Ovary (tissue), 9 donors: Measurements from ENCODE around the gene PABPC1L. TPM values are rescaled to one million over a fixed set of nuclear protein-coding genes. Genes with fewer than 3 reads are reported as not detected.

Experiments used
- DNase-seq, 5 donors: peaks; one replicate each; pipeline ENCODE4 v3.0.0-alpha.2; 2019 to 2020
- H3K27ac ChIP-seq, 2 donors: fragments of 200-600 bp; one replicate each; pipeline versions ENCODE4 v1.5.1 to v1.8.0; 2019 to 2022
- H3K27me3 ChIP-seq: fragments of 200-600 bp; one replicate; pipeline ENCODE4 v1.8.0; 2022
- H3K36me3 ChIP-seq: fragments of 200-600 bp; sonication (generic); one replicate; pipeline ENCODE4 v1.5.1; 2019
- H3K4me1 ChIP-seq: one replicate; pipeline ENCODE4 v1.8.1; 2013; ENCODE audit warnings: mild to moderate bottlenecking, moderate library complexity; ENCODE audit not compliant: insufficient read depth
- H3K4me3 ChIP-seq: fragments of 200-600 bp; sonication (generic); one replicate; pipeline ENCODE4 v1.5.1; 2017
- H3K9me3 ChIP-seq, 2 donors: fragments of 200-600 bp in 1 of 2; sonication (generic) in 1 of 2; one replicate each; pipeline versions ENCODE4 v1.5.1 to v1.8.1; 2013 to 2019; ENCODE audit warnings: mild to moderate bottlenecking in 1 of 2, moderate library complexity in 1 of 2
- CTCF ChIP-seq, 3 donors: fragments of 450-650 bp in 2 of 3; fragments of 200-600 bp in 1 of 3; IDR thresholded peaks; one replicate each; pipeline versions ENCODE4 v1.5.1 to v1.8.0; 2016 to 2022; ENCODE audit warnings: antibody characterized with exemption in 3 of 3, mild to moderate bottlenecking in 1 of 3
- EP300 ChIP-seq: sonication (generic); formaldehyde crosslinking; IDR thresholded peaks from one replicate; pipeline ENCODE4 v1.6.1; 2017; ENCODE audit warnings: antibody characterized with exemption
- POLR2A ChIP-seq: fragments of 450-650 bp; IDR thresholded peaks from one replicate; pipeline ENCODE4 v1.6.1; 2017; ENCODE audit warnings: antibody characterized with exemption, mild to moderate bottlenecking, moderate library complexity
- WGBS, 3 donors: extraction: QIAGEN DNeasy Blood & Tissue Kit in 1 of 3; methylation state at CpG; one replicate each; pipeline versions ENCODE4 v1.1.5 to v1.1.7; 2013 to 2017; 5-methylcytosine and 5-hydroxymethylcytosine counted together
- intact Hi-C, 4 donors: fragments of 100-400 bp; cut with DNase I; formaldehyde crosslinking; loops; one replicate each; pipeline versions ENCODE4 v1.11.0 to v1.15.1; 2022 to 2023
- polyA plus RNA-seq, 2 donors: library from polyadenylated mRNA; stranded (reverse); fragments of 200-250 nt in 1 of 2; fragments of 350-450 nt in 1 of 2; fragmentation: Illumina TruSeq in 1 of 2; extraction: RNeasy Lipid Tissue Mini Kit (QIAGEN cat#74804) in 1 of 2; gene quantifications; one replicate each; pipeline ENCODE4 v1.2.3, GENCODE V29; 2013 to 2014
- total RNA-seq, 7 donors: library from RNA; depleted of rRNA in 2 of 7; stranded (reverse); fragments of >200 nt in 2 of 7; fragmentation: NEBNext Ultra II Directional in 3 of 7; extraction: Animal tissue kit (Norgen Biotek cat#: 25700) in 3 of 7; gene quantifications; one replicate each; pipeline versions ENCODE4 v1.1.0 to v1.2.4, GENCODE V29; 2016 to 2023
- donor health status: DM: no; HTN: no; CAD: no; lungs with moderate emphysema.
- donor health status: DM: no; HTN: no; CAD: no.
- donor health status: Bipolar disorder and iron deficiency.
- donor health status: DM: yes; HTN: yes; CAD: no.
- donor health status: DM: no; HTN: no; CAD: no.
- donor health status: DM: yes; HTN: yes; CAD: no.

PABPC1L gene
- total and polyA plus RNA-seq, 9 donors: 13.3 to 34.9 (median 21.9) TPM

- TF ChIP-seq CTCF (IDR thresholded peaks at IDR 0.05) (no peak), EP300 (no peak), POLR2A (no peak)
- no peak for DNase-seq
- intact Hi-C loops: no loop called here
- no peaks in the 10 kb centered on the region for H3K27me3 ChIP-seq
- no peaks in the 10 kb centered on the region for H3K9me3 ChIP-seq
- no peaks in the 10 kb centered on the region for H3K36me3 ChIP-seq
- peaks cover 8% of the 10 kb centered on the region for H3K4me1 ChIP-seq
- H3K4me3 ChIP-seq: no peak overlapping the region
- no peak overlapping the region for H3K27ac ChIP-seq
- 71 to 77% (median 74%) methylated on average over 2 of the region's 2 CpGs for WGBS, 3 donors
These were observed 14.9 kb upstream of the PABPC1L start for GRCh38 chr20:44894959-44895358.

DNA sequence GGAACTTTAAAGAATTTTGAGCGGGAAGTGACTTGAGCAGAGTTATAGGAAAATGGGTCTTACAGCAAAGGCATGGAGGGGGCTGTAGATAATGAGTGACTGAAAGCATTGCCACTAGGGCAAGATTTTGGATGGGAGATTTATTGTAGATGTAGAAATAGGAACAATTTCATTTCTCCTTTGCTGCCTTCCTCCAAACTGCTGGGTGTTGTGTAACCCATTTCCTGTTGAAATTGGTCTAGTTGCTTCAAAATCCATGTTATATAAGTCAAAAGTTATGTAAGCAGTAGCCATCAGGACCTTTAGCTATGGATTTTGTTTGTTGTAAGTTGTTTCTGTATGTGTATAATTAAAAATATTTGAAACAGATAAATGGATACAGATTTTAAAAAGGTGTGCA is 13.3 kb upstream of the PABPC1L start:
- H3K36me3 ChIP-seq: no peaks in the 10 kb centered on the region
- intact Hi-C loops: no loop called here
- WGBS, 3 donors: 82 to 92% (median 85%) methylated on average over 1 of the region's 1 CpG
- no peak overlapping the region for H3K4me3 ChIP-seq
- TF ChIP-seq POLR2A (no peak), EP300 (no peak)
- no peaks in the 10 kb centered on the region for H3K9me3 ChIP-seq
- no peaks in the 10 kb centered on the region for H3K27me3 ChIP-seq
- H3K27ac ChIP-seq: no peak overlapping the region
- H3K4me1 ChIP-seq: peaks cover 7% of the 10 kb centered on the region
- DNase-seq: no peak

DNA sequence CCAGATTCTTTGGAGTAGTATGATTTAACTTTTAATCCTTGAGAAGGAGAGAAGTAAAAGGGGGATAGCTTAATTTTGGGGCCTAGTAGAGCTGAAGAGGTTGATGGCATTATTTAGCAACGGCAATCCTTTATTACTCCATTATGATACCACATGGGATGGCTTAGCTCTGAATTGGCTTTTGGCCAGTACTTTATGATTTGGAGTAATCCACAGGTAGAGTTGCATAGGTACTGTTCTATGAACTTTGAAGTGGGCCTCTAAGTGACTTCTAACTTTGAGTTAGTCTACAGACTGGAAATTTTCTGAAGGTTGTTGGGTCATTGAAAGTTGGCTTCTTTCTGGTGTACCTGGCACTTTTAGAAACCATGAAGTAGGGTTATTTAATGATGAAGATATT is 12.7 kb upstream of the PABPC1L start:
- Histone ChIP-seq H3K9me3 (no peaks in the 10 kb centered on the region), H3K36me3 (no peaks in the 10 kb centered on the region), H3K27me3 (no peaks in the 10 kb centered on the region), H3K4me3 (no peak overlapping the region), H3K4me1 (peaks cover 7% of the 10 kb centered on the region), H3K27ac (no peak overlapping the region)
- no peak for TF ChIP-seq CTCF (IDR thresholded peaks at IDR 0.05)
- TF ChIP-seq EP300: no peak
- no peak for TF ChIP-seq POLR2A
- 88 to 91% (median 90%) methylated on average over 1 of the region's 1 CpG for WGBS, 3 donors
- intact Hi-C loops: no loop called here
- no peak for DNase-seq

GRCh38 chr20:44900231-44900854 is 9.5 kb upstream of the PABPC1L start:
- peaks cover 5% of the 10 kb centered on the region for H3K4me1 ChIP-seq
- H3K4me3 ChIP-seq: no peak overlapping the region
- no peaks in the 10 kb centered on the region for H3K36me3 ChIP-seq
- intact Hi-C loops: no loop called here
- H3K27me3 ChIP-seq: no peaks in the 10 kb centered on the region
- TF ChIP-seq EP300 (no peak), CTCF (IDR thresholded peaks at IDR 0.05) (no peak), POLR2A (no peak)
- H3K27ac ChIP-seq: no peak overlapping the region
- no peaks in the 10 kb centered on the region for H3K9me3 ChIP-seq
- DNase-seq: no peak
- 82 to 86% (median 85%) methylated on average over 5 of the region's 5 CpGs for WGBS, 3 donors

DNA sequence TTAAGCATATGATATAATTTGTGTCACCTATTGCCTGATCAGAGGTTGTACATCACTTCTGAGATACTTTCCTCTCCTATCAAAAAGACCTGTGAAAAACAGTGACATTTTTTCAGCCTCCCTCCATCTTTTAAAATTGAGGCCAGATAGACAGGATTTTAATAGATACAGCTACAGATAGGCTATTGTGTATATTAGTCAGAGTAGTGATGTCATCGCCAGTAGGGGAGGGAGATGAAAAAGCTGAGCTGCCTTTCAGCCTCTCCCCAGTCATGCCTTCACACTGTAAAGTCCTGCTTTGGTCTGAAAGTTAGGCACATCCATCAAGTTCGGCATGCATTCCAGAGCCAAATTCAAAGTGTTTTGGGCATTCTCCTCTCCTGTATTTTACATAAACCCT is 7.9 kb upstream of the PABPC1L start:
- DNase-seq: no peak
- no peak overlapping the region for H3K27ac ChIP-seq
- intact Hi-C loops: no loop called here
- H3K4me1 ChIP-seq: no peaks in the 10 kb centered on the region
- TF ChIP-seq POLR2A (no peak), CTCF (IDR thresholded peaks at IDR 0.05) (no peak), EP300 (no peak)
- no peaks in the 10 kb centered on the region for H3K36me3 ChIP-seq
- H3K9me3 ChIP-seq: no peaks in the 10 kb centered on the region
- WGBS, 3 donors: 85 to 91% (median 89%) methylated on average over 2 of the region's 2 CpGs
- H3K4me3 ChIP-seq: no peak overlapping the region
- no peaks in the 10 kb centered on the region for H3K27me3 ChIP-seq
